Caco-2 (cell line): Measurements from ENCODE around the gene ACOT4. TPM values are rescaled to one million over a fixed set of nuclear protein-coding genes. Genes with fewer than 3 reads are reported as not detected.
A peak's percentile ranks its signal among the peaks of the same experiment; 100 is the strongest.
"Not testable (repeated sequence)": the region's sequence is repeated elsewhere in the genome, so short reads cannot be mapped to it uniquely, and the experiment has no call there.

Experiments used
- BruUV-seq: library from RNA; stranded (reverse); fragments of 400-500 nt; replicated peaks from 2 replicates; lab custom pipeline; 2021; lab: Mats Ljungman, UMichigan
- CTCF ChIA-PET: fragments of 300-600 bp; sonication (Branson Sonifier 250); formaldehyde crosslinking; loops from one replicate; lab custom pipeline; 2022; ENCODE audit warnings: antibody characterized with exemption; lab: Charles Lee
- POLR2A ChIA-PET: fragments of 300-600 bp; sonication (Branson Sonifier 250); formaldehyde crosslinking; loops from one replicate; lab custom pipeline; 2022; ENCODE audit warnings: antibody characterized with exemption; lab: Charles Lee
- DNase-seq, 2 experiments: peaks; one replicate each; pipeline versions ENCODE4 v3.0.0 to v3.0.0-alpha.2; 2020 to 2022
- H3K27me3 ChIP-seq: replicated peaks from 2 replicates; pipeline ENCODE4 v1.6.0; 2011; ENCODE audit warnings: low read length; ENCODE audit not compliant: control insufficient read depth, insufficient read depth
- H3K36me3 ChIP-seq: 2 replicates; pipeline ENCODE4 v1.5.1; 2011; ENCODE audit warnings: low read length; ENCODE audit not compliant: control insufficient read depth, insufficient read depth
- H3K4me1 ChIP-seq: fragments of 250-450 bp; sonication (Bioruptor Pico); 2 replicates; pipeline ENCODE4 v1.5.1; 2020; ENCODE audit warnings: mild to moderate bottlenecking
- H3K4me3 ChIP-seq: 2 replicates; pipeline ENCODE4 v1.5.1; 2011; ENCODE audit warnings: low read depth, mild to moderate bottlenecking, control low read depth, low read length
- H3K9me3 ChIP-seq: fragments of 250-450 bp; sonication (Bioruptor Pico); 2 replicates; pipeline ENCODE4 v1.5.1; 2020; ENCODE audit warnings: mild to moderate bottlenecking, moderate library complexity
- H3K27ac Mint-ChIP-seq: one replicate; pipeline ENCODE4 v1.8.0; 2022; ENCODE audit warnings: mixed read lengths; ENCODE audit not compliant: unreplicated experiment
- H3K27me3 Mint-ChIP-seq: one replicate; pipeline ENCODE4 v1.8.0; 2022; ENCODE audit warnings: mixed read lengths; ENCODE audit not compliant: insufficient read depth, unreplicated experiment
- H3K36me3 Mint-ChIP-seq: one replicate; pipeline ENCODE4 v1.8.0; 2022; ENCODE audit warnings: mild to moderate bottlenecking, mixed read lengths; ENCODE audit not compliant: insufficient read depth, unreplicated experiment
- H3K4me1 Mint-ChIP-seq: one replicate; pipeline ENCODE4 v1.8.0; 2022; ENCODE audit warnings: low read depth, mixed read lengths; ENCODE audit not compliant: unreplicated experiment
- H3K4me3 Mint-ChIP-seq: one replicate; pipeline ENCODE4 v1.8.0; 2022; ENCODE audit warnings: mild to moderate bottlenecking, moderate library complexity, mixed read lengths; ENCODE audit not compliant: unreplicated experiment
- H3K9me3 Mint-ChIP-seq: one replicate; pipeline ENCODE4 v1.8.0; 2022; ENCODE audit warnings: mixed read lengths; ENCODE audit not compliant: unreplicated experiment
- intact Hi-C: fragments of 100-400 bp; cut with micrococcal nuclease; formaldehyde crosslinking; loops from one replicate; pipeline ENCODE4 v1.10.0; 2022; ENCODE audit not compliant: unreplicated experiment
- total RNA-seq: library from RNA; stranded (reverse); gene quantifications from 2 replicates; pipeline ENCODE4 v1.2.3, GENCODE V29; 2022
- TF ChIP-seq, protein P1 (sequence below), 2 experiments: fragments of 200-600 bp in 1 of 2; IDR thresholded peaks; 1 replicate in 1 of 2; 2 replicates in 1 of 2; pipeline versions ENCODE4 v1.5.1 to v1.8.0; 2011 to 2022; ENCODE audit warnings: antibody characterized with exemption in 1 of 2, control low read depth in 1 of 2, inconsistent platforms in 1 of 2, low read depth in 1 of 2, low read length in 1 of 2, mild to moderate bottlenecking in 1 of 2, moderate library complexity in 1 of 2; ENCODE audit not compliant: insufficient read depth in 1 of 2, severe bottlenecking in 1 of 2, unreplicated experiment in 1 of 2

The ACOT4 gene
- total RNA-seq, 1 experiment from 2014 or later = 3.2 TPM

GRCh38 chr14:73566935-73567334 is 24.7 kb upstream of the ACOT4 start:
- Mint-ChIP-seq H3K9me3 (peaks cover 15% of the 10 kb centered on the region), H3K4me3 (peak overlapping the region; percentile 95), H3K36me3 (peaks cover 37% of the 10 kb centered on the region), H3K4me1 (peaks cover 17% of the 10 kb centered on the region)
- Histone ChIP-seq H3K4me1 (peaks cover 16% of the 10 kb centered on the region), H3K9me3 (peaks cover 18% of the 10 kb centered on the region)
- BruUV-seq, DNase-seq, H3K36me3 ChIP-seq, H3K27me3 ChIP-seq, intact Hi-C loops, H3K4me3 ChIP-seq, H3K27ac Mint-ChIP-seq, H3K27me3 Mint-ChIP-seq: not testable (repeated sequence)
- ChIA-PET CTCF (interaction anchor here (0.7 kb wide), 1 partner anchor 28 kb away, joined by 6 read pairs; no protein-coding TSS in a partner anchor), POLR2A (interaction anchor here (1.2 kb wide), 1 partner anchor 28 kb away, joined by 4 read pairs; no protein-coding TSS in a partner anchor)

DNA sequence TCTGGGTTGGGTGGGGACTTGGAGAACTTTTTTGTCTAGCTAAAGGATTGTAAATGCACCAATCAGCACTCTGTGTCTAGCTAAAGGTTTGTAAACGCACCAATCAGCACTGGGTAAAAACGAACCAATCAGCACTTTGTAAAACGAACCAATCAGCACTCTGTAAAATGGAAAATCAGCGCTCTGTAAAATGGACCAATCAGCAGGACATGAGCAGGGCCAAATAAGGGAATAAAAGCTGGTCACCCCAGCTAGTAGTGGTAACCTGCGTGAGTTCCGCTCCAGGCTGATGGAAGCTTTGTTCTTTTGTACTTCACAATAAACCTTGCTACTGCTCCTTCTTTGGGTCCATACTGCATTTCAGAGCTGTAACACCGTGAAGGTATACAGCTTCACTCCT is 24.3 kb upstream of the ACOT4 start:
- Mint-ChIP-seq H3K36me3 (peaks cover 34% of the 10 kb centered on the region), H3K27ac (no peak overlapping the region), H3K27me3 (no peaks in the 10 kb centered on the region), H3K4me3 (peak overlapping the region; percentile 95), H3K9me3 (peaks cover 10% of the 10 kb centered on the region), H3K4me1 (peaks cover 13% of the 10 kb centered on the region)
- Histone ChIP-seq H3K36me3 (no peaks in the 10 kb centered on the region; the same call in 1 of the 2 replicates), H3K4me1 (peaks cover 16% of the 10 kb centered on the region), H3K4me3 (peak overlapping the region; percentile 7; the same call in 1 of the 2 replicates), H3K27me3 (no peaks in the 10 kb centered on the region), H3K9me3 (peaks cover 14% of the 10 kb centered on the region)
- DNase-seq = no peak
- CTCF ChIA-PET = interaction anchor here (0.7 to 1.9 kb wide), 2 partner anchors 28 to 58 kb away, joined by 6 to 8 read pairs; no protein-coding TSS in a partner anchor
- BruUV-seq = no TSS peak
- intact Hi-C loops = no loop called here
- POLR2A ChIA-PET = interaction anchor here (1.2 kb wide), 1 partner anchor 29 kb away, joined by 4 read pairs; no protein-coding TSS in a partner anchor
- TF ChIP-seq, protein P1, sequence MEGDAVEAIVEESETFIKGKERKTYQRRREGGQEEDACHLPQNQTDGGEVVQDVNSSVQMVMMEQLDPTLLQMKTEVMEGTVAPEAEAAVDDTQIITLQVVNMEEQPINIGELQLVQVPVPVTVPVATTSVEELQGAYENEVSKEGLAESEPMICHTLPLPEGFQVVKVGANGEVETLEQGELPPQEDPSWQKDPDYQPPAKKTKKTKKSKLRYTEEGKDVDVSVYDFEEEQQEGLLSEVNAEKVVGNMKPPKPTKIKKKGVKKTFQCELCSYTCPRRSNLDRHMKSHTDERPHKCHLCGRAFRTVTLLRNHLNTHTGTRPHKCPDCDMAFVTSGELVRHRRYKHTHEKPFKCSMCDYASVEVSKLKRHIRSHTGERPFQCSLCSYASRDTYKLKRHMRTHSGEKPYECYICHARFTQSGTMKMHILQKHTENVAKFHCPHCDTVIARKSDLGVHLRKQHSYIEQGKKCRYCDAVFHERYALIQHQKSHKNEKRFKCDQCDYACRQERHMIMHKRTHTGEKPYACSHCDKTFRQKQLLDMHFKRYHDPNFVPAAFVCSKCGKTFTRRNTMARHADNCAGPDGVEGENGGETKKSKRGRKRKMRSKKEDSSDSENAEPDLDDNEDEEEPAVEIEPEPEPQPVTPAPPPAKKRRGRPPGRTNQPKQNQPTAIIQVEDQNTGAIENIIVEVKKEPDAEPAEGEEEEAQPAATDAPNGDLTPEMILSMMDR (IDR thresholded peaks at IDR 0.05; ENCODE audit: insufficient read depth in 1 of 2, low read depth in 1 of 2, low read length in 1 of 2, severe bottlenecking in 1 of 2, unreplicated experiment in 1 of 2) = no peak

- TF ChIP-seq, protein P1 (IDR thresholded peaks at IDR 0.05; ENCODE audit: insufficient read depth in 1 of 2, low read depth in 1 of 2, low read length in 1 of 2, severe bottlenecking in 1 of 2, unreplicated experiment in 1 of 2) = no peak
- Histone ChIP-seq H3K27me3 (no peaks in the 10 kb centered on the region), H3K9me3 (peaks cover 7% of the 10 kb centered on the region), H3K4me3 (peak overlapping the region; percentile 47), H3K4me1 (peaks cover 12% of the 10 kb centered on the region), H3K36me3 (no peaks in the 10 kb centered on the region; the same call in 1 of the 2 replicates)
- peak overlapping the region; percentile 95 for H3K27ac Mint-ChIP-seq
- intact Hi-C loops = loop anchor here (2.0 kb wide), 3 partner anchors 31 to 77 kb away; partner anchors contain the start of genes ACOT1 and RIOX1
- H3K9me3 Mint-ChIP-seq = peaks cover 2% of the 10 kb centered on the region
- H3K27me3 Mint-ChIP-seq = no peaks in the 10 kb centered on the region
- POLR2A ChIA-PET = interaction anchor here (0.6 to 1.6 kb wide), 10 partner anchors 29 to 318 kb away, joined by 3 to 7 read pairs (median 4); partner anchors contain the start of genes ACOT1, ACOT6, PNMA1 and RIOX1
- peak overlapping the region; percentile 95 for H3K4me3 Mint-ChIP-seq
- H3K4me1 Mint-ChIP-seq = peaks cover 6% of the 10 kb centered on the region
- peak in 1 of 2 experiments; percentile 30 for DNase-seq
- no TSS peak for BruUV-seq
- CTCF ChIA-PET = interaction anchor here (0.6 to 1.9 kb wide), 6 partner anchors 29 to 65 kb away, joined by 3 to 12 read pairs (median 6); partner anchors contain the start of gene ACOT6
- peaks cover 33% of the 10 kb centered on the region for H3K36me3 Mint-ChIP-seq
Measured at GRCh38 chr14:73567951-73568885, 23.5 kb upstream of the ACOT4 start.

GRCh38 chr14:73568886-73569184 is 22.8 kb upstream of the ACOT4 start:
- H3K9me3 Mint-ChIP-seq, H3K27me3 ChIP-seq, H3K9me3 ChIP-seq, H3K27me3 Mint-ChIP-seq, H3K36me3 ChIP-seq, DNase-seq, H3K4me1 Mint-ChIP-seq: not testable (repeated sequence)
- peak overlapping the region; percentile 95 for H3K4me3 Mint-ChIP-seq
- ChIA-PET POLR2A (interaction anchor here (0.5 to 1.6 kb wide), 11 partner anchors 30 to 500 kb away, joined by 3 to 7 read pairs (median 4); partner anchors contain the start of genes ACOT1, ACOT6, PNMA1 and RIOX1), CTCF (interaction anchor here (0.7 to 1.9 kb wide), 5 partner anchors 30 to 64 kb away, joined by 3 to 12 read pairs (median 8); partner anchors contain the start of gene ACOT6)
- BruUV-seq = TSS peak; percentile 61
- intact Hi-C loops = loop anchor here (2.0 kb wide), 3 partner anchors 32 to 78 kb away; partner anchors contain the start of genes ACOT1 and RIOX1
- H3K36me3 Mint-ChIP-seq = peaks cover 34% of the 10 kb centered on the region
- Histone ChIP-seq H3K4me3 (peak overlapping the region; percentile 47), H3K4me1 (peaks cover 11% of the 10 kb centered on the region)
- peak overlapping the region; percentile 95 for H3K27ac Mint-ChIP-seq
